GM18507 (cell line): Measurements from ENCODE around the gene BAD.
"Not testable (repeated sequence)": the region's sequence is repeated elsewhere in the genome, so short reads cannot be mapped to it uniquely, and the experiment has no call there.

Experiments
- DNase-seq: peaks from one replicate; pipeline ENCODE4 v3.0.0; 2011; ENCODE audit warnings: low read depth; ENCODE audit not compliant: insufficient read length; ENCODE audit errors: extremely low spot score
- FAIRE-seq: peaks from 2 replicates; lab custom pipeline; 2011; peaks lifted over from hg19 to GRCh38; lab: Jason Lieb, UNC

The BAD gene

DNA sequence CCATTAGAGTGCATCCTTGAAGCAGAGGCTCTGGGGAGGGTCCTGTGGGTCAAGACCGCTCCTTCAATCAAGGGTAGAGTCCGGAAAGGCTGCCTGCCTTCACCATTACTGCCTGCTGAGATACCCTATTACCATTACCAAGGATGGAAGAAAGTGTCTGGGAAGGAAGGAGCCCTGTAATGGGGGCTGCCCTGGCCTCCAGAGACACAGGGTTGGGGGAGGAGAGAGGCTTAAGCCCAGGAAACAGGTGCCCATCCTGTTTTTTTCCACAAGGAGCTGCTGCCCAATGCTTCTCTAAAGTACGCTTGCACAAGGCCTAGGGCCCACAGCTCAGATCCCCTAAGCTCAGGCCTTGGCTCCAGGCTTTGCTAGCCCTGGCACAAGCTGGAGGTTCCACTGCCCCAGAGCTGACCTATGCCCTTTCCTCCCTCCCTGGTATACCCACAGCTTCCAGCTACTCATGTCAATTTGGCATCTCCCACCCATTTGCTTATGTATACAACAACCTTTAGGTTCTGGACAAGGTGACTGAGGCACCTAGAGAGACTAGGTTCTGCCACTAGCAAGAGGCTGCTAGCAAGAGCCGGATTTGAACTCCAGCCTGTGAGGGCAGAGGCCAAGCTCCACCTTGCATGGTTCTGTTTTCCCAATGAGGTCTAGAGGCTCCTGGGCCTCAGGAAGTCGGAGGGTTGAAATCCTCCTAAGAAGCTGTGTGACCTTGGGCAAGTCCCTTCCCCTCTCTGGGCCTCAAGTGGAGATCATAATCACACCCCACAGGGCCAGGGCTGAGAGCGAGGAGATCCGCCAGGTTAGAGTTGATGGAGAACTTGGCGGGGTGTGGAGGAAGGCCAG is 34.7 kb downstream of the BAD start:
- no peak for DNase-seq

DNA sequence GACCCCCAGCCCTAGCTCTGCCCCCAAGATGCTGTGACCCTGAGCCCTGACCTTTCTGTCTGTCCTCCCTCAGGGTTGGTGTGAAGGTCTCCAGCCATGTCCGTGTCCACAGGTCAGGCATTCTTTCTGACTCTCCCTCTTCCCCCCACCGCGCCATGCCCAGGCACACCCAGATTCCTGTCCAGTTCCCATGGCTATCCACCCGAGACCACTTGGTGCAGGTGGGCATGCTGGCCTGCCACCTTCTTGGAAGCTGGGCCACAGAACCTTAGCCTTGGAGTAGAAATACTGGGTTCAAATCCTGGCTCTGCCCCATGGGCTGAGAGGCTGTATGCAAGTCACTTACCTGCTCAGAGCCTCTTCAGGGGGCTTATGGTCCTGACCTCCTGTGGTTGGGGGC is 35.4 kb downstream of the BAD start:
- DNase-seq (no peak), FAIRE-seq (no peak)

More for the DNA sequence above, 34.7 kb downstream of the BAD start:
- FAIRE-seq, result no peak

DNA sequence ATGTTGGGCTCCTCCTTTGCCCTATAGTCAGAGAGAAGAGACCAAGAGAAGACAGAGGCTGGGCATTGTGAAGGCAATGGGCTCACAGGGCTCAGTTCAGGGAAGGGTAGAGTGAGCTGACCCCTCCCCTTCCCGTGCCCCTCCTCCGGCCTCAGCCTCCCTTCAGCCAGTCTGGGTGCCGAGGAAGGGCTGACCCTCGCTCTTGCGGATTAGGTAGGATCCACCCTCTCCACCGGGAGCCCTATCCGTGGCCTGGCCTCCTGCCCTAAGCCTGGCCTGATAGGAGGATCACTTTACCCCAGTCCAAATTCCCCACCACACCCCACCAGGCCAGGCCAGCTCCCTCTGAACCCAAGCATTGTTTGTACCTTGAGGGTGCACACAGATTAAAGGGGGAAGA is 35.9 kb downstream of the BAD start:
- FAIRE-seq, result no peak
- DNase-seq, result no peak

DNA sequence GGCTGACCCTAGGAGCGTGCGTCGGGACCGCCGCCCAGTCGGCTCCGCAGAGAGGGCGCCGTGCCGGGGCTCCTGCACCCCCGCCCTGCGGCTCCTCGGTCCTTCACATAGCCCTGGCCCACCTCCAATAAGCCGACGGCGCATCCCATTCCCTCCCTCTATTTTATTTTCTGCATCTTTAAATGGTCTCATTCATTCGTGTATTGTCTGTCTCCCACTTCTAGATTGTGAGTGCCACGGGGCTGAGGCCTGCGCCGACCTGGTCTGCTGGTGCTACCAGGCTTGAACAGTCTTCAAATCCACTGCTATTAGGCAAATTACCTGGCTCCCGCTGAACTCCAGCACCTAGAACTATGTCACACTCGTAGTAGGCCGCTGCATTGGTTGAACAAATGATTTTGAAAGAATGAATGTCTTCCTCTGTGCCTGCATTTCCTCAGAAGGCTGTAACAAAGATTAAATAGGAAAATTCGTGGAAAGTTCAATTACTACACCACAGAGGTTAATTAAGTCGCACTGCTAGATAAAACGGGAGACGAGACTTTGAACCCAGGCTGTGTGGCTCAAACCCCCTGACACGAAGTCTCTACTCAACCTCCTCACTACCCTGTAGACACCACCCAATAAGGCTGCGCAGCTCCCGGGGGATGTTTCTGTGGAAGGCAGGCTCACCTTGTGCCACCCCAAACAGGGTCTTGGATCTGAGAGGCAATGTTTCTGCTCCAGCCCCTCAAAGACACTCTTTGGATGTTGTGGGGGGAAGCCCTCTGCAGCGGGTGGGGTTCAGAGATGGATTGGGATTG is 36.5 kb downstream of the BAD start:
- FAIRE-seq, result no peak
- DNase-seq, result no peak

DNA sequence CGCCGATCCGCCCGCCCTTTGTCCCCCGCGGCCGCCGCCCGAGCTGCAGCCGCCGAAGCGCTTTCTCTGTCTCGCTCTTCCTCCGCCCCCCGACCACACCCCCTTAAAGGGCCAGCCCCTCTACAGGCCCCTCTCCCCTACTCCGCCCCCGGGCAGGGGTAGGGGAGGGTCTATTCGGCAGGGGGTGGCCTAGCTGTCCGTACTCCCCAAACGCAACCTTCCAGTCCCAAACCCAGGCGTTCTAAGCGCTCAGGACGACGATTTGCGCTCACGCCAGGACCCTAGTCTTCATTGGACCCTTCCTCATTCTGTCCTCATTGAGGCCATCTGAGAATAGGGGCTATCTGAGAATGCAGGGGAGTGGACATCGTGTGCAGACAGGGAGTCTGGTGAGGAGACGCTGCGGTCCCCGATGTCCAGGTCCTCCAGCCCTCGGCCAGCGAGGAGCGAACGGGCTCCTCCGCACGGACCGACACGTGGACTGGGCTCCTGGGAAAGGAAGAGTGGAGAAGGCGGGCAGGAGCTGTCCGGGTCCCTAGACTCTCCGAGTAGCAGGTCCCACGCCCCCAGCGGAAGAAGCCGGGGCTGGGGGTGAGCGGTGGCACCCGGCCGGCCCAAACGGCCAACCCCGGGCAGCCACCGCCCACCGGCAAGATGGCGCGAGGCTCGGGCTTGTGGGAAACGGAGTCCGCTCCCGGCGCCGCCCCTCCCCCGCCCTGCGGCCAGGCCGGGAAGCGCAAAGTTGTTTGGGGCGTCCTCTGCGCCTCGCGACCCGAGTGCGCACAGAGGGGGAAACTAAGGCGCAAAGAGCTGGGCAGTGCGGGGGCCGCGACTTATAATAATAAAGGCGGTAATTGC is 37.4 kb downstream of the BAD start, which contains the start of gene PPP1R14B:
PPP1R14B (minus strand) TSS at position 73 of the 858 bp plus-strand sequence. CDS start 270 bp downstream, outside the sequence.
- no peak for DNase-seq
- peak; percentile 5 for FAIRE-seq

DNA sequence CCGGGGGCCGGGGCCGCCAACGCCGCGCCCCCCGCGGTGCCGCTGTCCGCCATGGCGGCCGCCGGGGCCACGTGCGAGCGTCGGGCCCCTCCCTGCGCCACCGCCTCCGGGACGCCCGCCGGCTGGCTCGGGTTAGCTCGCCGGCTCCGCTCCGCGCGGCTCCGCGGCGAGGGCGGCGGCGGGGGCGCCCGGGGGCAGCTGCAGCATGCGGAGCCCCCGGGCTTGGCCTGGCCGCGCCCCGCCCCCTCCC is 37.9 kb downstream of the BAD start:
- not testable (repeated sequence) for DNase-seq, FAIRE-seq

DNA sequence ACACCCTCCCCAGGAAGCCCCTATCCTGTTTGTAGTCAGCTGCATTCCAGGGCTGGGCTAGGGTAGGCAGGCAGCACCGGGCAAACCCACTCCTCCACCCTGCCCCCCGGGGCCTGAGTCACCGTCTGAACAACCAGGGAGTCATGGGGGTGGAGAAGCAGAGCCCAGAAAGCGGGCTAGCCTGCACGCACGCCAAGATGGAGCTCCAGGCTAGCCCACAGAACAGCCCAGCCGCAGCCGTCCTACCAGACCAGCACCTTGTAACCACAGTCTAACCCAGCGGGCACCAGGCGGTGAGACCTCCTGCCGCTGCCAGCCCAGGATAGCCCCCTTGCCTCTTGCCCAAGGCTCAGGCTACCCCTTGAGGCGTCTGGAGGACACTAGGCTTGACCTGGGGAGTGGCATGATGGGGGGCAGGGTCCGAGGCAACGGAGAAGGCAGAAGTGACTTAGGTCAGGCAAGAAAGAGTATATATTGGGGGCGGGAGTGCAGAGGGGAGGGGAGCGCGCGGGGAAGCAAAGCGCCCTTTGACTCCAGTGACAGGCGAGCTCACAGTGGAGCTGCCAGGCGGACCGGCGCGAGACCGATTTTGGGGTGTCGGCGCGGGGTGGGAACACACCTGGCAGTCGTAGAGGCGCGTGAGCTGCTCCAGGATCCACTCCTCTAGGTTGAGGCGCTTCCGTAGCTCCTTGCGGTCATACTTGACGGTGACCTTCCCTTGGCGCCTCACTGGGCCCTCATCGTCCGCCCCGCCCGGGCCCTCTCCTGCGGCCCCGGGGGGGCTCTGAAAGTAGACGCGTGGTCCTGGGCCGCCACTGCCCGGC is 38.5 kb downstream of the BAD start:
- DNase-seq (no peak), FAIRE-seq (no peak)

DNA sequence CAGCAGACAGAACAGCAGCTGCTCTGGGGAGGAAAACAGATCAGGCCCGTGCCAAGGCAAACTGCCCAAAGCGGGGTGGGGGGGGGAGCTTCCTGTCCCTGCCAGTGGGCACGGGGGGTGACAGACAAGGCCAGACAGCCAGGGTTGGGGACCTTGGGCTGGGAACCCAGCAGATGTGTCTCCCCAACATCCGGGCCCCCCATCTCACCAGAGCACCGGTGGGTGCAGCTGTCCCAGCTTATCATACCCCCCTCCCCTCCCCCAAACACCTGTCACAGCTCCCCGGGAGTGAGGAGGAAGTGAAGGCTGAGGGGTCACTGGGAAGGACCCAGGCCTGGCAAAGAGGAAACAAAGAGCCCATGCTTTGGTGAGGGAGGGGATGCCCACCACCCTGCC is 39.1 kb downstream of the BAD start:
- DNase-seq (no peak), FAIRE-seq (no peak)

DNA sequence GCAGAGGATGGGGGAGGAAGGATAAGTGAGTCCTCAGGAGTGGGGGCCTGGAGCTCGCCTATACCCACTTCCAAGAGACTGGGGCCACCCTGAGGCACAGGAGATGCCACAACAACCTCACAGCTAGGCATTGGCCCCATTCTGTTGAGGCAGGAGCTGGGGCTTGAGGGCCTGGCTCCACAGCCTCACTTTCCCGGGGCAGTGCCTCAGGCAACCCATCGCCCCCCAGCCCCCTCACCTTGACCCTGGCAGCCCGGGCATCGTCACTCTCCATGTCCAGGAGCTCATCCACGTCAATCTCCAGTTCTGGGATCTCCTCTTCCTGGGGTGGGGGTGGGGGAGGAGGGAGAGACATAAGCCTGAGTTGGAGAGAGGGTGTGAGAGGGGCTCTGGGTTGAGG is 39.5 kb downstream of the BAD start:
- no peak for FAIRE-seq
- no peak for DNase-seq

DNA sequence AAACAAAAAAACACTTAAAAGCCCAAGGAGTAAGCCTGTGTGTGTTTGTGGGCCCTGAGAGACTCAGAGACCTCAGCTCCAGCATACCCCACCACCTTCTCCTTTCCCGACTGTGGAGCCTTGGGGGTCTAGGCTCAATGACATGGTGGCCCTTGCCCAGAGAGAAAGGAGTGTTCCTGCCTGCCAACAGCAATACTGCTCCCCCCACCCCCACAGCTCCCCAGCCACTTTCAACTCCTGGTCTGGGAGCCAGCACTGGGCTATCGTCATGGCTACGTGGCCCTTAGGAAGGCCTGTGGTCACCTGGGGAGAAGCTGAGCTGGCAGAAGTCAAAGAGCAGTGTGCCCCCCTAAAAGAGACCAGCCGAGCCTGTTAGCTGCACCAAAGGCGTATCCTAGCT is 40.4 kb downstream of the BAD start:
- FAIRE-seq (no peak), DNase-seq (no peak)

DNA sequence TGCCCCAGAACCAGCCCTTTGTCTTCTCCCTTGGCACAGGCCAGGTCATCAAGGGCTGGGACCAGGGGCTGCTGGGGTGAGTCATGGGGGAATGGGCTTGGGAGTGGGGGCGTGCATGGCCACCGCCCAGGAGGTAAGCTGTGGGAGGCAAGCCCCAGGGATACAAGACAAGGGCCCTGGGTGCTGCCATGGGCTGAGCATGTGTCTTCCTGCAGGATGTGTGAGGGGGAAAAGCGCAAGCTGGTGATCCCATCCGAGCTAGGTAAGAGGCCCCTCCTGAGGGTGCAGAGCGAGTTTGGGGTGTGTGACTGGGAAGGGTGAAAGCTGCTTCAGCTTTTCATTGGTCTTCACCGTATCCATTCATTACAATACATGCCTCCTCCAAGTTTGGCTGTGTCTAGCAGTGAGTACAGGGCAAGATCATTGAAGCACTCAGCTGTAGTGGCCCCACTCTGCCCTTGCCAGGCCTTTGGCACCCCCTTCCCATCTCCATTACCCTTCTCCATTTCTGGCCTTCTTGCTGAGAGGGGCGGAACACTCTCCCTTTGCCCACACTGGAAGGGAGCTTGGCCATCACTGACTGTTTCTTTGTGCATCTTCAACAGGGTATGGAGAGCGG is 41.1 kb downstream of the BAD start:
- FAIRE-seq, result no peak
- no peak for DNase-seq

DNA sequence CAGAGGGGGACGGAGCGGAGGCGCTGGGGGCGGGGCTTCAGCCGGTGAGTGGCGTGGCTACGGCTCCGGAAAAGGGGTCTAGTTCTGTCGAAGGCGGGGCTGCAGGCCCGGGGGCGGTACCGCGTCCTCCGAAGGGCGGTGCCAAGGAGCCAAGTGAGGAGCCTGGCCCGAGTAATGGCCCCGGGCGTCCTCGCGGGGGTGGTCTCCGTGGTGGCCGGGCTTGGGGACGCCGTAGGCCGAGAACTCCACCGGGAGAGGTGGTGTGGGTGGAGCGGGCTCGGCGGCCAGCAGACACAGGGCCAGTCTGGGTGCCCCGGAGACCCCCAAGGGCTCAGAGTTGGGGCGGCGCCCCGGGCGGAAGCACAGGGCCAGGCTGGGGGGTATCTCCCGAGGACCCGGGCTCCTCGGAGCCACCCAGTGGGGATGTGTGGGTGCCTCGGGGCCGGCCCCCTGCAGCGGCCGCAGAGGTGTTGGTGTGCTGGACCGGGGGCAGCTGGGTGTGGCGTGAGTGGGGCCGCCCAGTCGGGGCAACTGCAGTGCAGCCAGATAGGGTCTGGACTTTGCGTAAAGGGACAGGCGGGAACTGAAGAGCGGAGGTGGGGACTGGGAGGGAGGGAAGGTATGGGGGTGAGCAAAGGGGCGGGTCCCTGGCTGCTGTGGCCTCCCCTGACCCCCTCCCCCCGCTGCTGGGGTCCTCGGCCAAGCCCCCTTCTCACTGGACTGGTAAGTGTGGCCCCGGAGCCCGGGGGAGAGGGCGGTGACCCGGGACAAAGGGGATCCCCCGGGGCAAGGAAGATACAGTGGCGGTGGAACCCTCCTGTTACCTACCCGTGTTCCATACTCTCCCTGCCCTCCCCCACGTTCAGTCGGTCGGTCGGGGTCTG is 42.7 kb downstream of the BAD start:
- no peak for DNase-seq
- no peak for FAIRE-seq

DNA sequence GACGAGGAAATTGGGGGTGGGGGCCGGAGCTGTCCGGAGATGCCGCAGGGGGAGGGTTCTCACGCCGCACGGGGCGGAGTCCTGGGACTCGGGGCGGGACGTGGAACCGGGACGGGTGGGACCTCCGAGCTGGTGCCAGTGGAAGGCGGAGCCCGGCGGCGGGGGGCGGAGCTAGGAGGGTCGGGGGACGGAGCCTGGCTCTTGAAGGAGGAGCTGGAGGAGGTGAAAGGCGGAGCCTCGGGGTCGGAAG is 43.3 kb downstream of the BAD start:
- FAIRE-seq, result no peak
- peak; percentile 81 for DNase-seq

DNA sequence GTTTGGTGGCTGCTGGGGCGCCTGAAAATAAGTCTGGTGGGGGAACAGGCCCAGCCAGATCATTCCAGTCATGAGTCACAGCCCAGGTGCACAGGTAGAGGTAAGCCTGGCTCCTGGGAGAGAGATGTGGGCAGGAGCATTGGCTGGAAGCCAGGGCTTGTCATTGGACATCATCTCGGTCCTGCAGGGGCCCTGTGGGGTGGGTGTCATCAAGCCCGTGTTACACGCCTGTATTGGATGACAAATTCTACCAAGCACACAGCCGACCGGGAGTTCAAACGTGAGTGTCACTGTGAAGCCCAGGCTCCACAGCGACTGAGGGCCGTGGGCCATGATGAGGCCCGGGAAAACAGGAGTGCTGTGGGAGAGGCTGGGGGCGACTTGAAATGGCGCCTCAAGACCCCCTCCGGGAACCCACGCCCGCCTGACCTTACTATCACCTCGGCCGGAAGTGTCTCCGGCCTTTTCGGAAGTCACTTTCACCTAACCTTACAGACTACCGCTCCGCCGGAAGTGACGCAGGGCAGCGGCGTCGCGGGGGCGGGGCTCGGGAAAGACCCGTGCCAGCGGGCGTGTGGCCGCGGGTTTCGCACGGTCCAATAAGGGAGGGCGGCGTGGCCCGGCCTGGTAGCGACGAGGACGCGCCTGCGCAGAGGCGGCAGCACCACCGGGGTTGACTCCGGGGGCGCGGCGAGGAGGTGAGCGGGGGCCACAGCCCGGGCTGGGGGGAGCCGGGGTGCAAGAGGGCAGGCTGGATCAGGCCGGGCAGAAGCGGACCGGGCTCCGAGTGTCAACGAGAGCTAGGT is 43.8 kb downstream of the BAD start, which contains the start of gene FKBP2:
FKBP2 (plus strand) TSS at position 661 of the 806 bp plus-strand sequence. CDS start 1,293 bp downstream, outside the sequence.
- FAIRE-seq, result peak; percentile 91
- peak; percentile 88 for DNase-seq

DNA sequence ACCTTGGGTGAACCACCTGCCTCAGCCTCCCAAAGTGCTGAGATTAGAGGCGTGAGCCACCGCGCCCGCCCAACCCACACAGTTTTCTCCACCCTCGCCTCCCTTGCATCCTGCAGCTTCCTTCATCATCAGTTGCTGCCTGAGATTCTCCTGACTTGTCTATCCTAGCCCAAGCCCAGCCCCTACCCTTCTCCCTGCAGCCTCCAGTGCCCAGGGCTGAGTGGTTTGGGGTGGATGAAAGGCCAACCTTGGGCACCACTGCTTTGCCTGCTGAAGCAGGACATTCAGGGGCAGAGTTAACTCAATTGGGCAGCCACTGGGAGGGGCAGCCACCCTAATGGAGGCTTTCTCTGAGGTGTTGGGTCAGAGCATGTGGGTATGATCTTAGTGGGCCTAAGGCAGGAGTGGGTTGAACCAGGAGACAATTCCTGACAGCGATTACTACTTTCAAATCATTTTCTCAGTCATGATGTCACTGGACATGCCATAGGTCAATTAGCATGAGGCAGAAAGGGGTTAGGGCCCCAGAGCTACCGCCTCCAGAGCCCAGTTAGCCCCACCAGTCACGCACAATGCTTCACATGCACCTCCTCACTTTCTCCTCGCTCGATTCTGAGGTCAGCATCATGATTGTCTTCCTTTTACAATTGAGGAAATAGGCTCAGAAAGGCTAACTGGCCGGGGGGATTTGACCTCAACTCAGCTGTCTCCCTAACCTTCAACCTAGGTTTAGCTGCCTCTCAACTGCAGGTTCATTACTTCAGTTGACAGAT is 44.6 kb downstream of the BAD start:
- FAIRE-seq (peak; percentile 61), DNase-seq (no peak)

DNA sequence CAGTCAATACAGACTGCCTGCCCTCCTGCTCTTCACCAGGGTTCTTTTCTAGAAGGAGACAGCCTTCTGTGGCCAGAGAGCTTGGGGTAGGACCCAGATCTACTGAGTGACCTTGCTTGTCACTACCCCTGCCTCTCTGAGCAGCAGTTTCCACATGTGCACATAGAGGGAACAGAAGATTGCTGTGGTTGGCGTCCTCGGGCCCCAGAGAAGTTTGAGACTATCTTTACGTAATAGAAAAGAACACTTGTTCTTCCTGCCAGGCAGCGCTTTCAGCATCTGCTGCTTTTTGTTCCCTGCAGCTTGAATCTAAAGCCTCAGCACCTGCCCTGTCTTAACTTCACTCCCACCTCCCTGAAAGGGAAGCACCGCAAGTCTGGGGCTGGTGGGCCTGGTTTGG is 45.5 kb downstream of the BAD start:
- no peak for DNase-seq
- FAIRE-seq, result no peak

DNA sequence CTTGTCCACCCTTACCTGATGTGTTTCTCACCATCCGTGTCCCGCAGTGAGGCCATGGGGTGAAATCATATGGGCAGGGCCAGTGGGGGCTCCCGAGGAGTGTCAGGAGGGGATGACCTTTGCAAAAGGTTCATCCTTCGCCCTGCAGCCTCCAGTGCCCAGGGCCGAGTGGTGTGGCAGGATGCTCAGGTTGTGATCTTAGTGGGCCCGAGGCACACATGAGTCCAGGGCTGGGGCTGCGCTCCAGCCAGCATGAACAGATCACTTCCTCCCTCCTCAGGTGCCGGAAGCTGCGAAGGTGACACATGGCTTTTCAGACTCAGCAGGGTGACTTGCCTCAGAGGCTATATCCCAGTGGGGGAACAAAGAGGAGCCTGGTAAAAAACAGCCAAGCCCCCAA is 46.4 kb downstream of the BAD start:
- FAIRE-seq, result no peak
- no peak for DNase-seq
